ENCODE measurements around the gene STPG2.
"Not testable (repeated sequence)": the region's sequence is repeated elsewhere in the genome, so short reads cannot be mapped to it uniquely, and the experiment has no call there.

The STPG2 gene

GRCh38 chr4:97950836-97951235 is 192.4 kb downstream of the STPG2 start:
- no peak for TF ChIP-seq POLR2A (IDR thresholded peaks at IDR 0.05; ENCODE audit: low read depth, low read length)
- DNase-seq (ENCODE audit: insufficient read length, low spot score) (no peak), FAIRE-seq (no peak)

GRCh38 chr4:97942951-97943350 is 200.3 kb downstream of the STPG2 start:
- TF ChIP-seq POLR2A (IDR thresholded peaks at IDR 0.05; ENCODE audit: low read depth, low read length): no peak
- DNase-seq (ENCODE audit: insufficient read length, low spot score) (no peak), FAIRE-seq (no peak)

- no peak for FAIRE-seq
- DNase-seq (ENCODE audit: insufficient read length, low spot score): peak; percentile 1
- no peak for TF ChIP-seq POLR2A (IDR thresholded peaks at IDR 0.05; ENCODE audit: low read depth, low read length)
Observed at GRCh38 chr4:97942137-97942536, 201.1 kb downstream of the STPG2 start.

- FAIRE-seq (no peak), DNase-seq (ENCODE audit: insufficient read length, low spot score) (no peak)
- no peak for TF ChIP-seq POLR2A (IDR thresholded peaks at IDR 0.05; ENCODE audit: low read depth, low read length)
Observed at GRCh38 chr4:97938141-97938540, 205.1 kb downstream of the STPG2 start.

- no peak for FAIRE-seq
- no peak for DNase-seq (ENCODE audit: insufficient read length, low spot score)
- no peak for TF ChIP-seq POLR2A (IDR thresholded peaks at IDR 0.05; ENCODE audit: low read depth, low read length)
Observed at GRCh38 chr4:97924341-97924958, 218.8 kb downstream of the STPG2 start.

- DNase-seq (ENCODE audit: insufficient read length, low spot score) (no peak), FAIRE-seq (no peak)
- no peak for TF ChIP-seq POLR2A (IDR thresholded peaks at IDR 0.05; ENCODE audit: low read depth, low read length)
Observed at GRCh38 chr4:97923096-97923495, 220.2 kb downstream of the STPG2 start.

- no peak for TF ChIP-seq POLR2A (IDR thresholded peaks at IDR 0.05; ENCODE audit: low read depth, low read length)
- DNase-seq (ENCODE audit: insufficient read length, low spot score) (no peak), FAIRE-seq (no peak)
Observed at GRCh38 chr4:97917115-97917514, 226.2 kb downstream of the STPG2 start.

- TF ChIP-seq POLR2A (IDR thresholded peaks at IDR 0.05; ENCODE audit: low read depth, low read length): no peak
- no peak for FAIRE-seq
- DNase-seq (ENCODE audit: insufficient read length, low spot score): no peak
Observed at GRCh38 chr4:97912156-97912555, 231.1 kb downstream of the STPG2 start.

- FAIRE-seq (no peak), DNase-seq (ENCODE audit: insufficient read length, low spot score) (no peak)
- no peak for TF ChIP-seq POLR2A (IDR thresholded peaks at IDR 0.05; ENCODE audit: low read depth, low read length)
Observed at GRCh38 chr4:97911236-97911906, 231.9 kb downstream of the STPG2 start.

- DNase-seq (ENCODE audit: insufficient read length, low spot score) (peak; percentile 3), FAIRE-seq (no peak)
- no peak for TF ChIP-seq POLR2A (IDR thresholded peaks at IDR 0.05; ENCODE audit: low read depth, low read length)
Observed at GRCh38 chr4:97910005-97910404, 233.3 kb downstream of the STPG2 start.

- not testable (repeated sequence) for FAIRE-seq; DNase-seq (ENCODE audit: insufficient read length, low spot score)
Observed at GRCh38 chr4:97903436-97904189, 239.7 kb downstream of the STPG2 start.

GRCh38 chr4:97900229-97900628 is 243.0 kb downstream of the STPG2 start:
- no peak for FAIRE-seq
- no peak for TF ChIP-seq POLR2A (IDR thresholded peaks at IDR 0.05; ENCODE audit: low read depth, low read length)
- DNase-seq (ENCODE audit: insufficient read length, low spot score): no peak

GRCh38 chr4:97892592-97893266 is 250.5 kb downstream of the STPG2 start:
- DNase-seq (ENCODE audit: insufficient read length, low spot score) (no peak), FAIRE-seq (no peak)
- no peak for TF ChIP-seq POLR2A (IDR thresholded peaks at IDR 0.05; ENCODE audit: low read depth, low read length)

GRCh38 chr4:97879942-97880341 is 263.3 kb downstream of the STPG2 start:
- DNase-seq (ENCODE audit: insufficient read length, low spot score) (no peak), FAIRE-seq (no peak)
- TF ChIP-seq POLR2A (IDR thresholded peaks at IDR 0.05; ENCODE audit: low read depth, low read length): no peak

Measured in H54 (cell line).